Measurements from ENCODE around the gene RPS17.

The RPS17 gene

DNA sequence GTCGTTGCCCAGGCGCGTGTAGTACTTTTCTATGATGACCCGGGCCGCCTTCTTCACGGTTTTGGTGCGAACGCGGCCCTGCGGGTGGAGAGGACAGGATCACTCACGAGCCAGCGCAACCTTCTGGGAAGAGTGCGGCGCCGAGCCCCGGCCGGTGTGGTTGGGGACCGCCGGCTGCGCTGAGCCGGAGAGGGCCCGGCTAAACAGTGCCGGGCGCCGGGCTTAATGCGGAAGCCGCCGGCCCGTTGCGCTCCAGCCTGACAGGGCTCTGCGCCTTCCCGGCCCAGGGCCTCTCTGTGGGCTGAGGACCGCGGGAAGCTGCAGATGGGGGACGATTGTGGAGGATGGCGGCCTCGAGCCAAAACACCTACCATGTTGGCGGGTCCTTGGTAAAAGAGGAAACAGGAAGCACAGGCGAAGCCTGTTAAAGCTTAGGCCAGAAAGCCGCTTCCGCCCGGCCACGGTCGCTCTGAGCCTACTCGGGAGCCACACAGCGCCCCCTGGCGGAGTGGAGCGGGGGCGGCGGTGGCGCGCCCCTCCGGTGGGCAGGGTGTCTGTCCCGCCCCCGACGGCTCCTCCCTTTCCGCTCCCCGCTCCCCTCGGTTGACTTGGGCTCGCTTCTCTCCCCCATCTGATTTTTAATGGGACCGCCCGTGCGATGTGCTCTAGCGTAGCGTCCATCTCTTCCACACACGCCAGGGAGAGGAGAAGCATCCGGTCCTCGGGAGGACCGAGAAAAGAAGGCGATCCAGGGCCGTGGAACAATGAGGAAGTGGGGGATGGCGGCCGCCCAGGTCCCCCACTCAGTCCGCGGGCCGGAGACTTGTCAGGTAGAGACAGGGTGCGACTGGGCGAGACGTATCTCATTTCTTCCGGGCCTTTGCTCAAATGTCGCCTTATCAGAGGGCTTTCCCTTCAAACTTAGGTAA lies at the start of gene RPS17:
RPS17 (minus strand) TSS at position 403 of the 929 bp plus-strand sequence; CDS start at position 374, 29 bp downstream.
- no peak for DNase-seq

- no peak for DNase-seq
These were observed 47.5 kb upstream of the RPS17 start for GRCh38 chr15:82587805-82588204.

DNA sequence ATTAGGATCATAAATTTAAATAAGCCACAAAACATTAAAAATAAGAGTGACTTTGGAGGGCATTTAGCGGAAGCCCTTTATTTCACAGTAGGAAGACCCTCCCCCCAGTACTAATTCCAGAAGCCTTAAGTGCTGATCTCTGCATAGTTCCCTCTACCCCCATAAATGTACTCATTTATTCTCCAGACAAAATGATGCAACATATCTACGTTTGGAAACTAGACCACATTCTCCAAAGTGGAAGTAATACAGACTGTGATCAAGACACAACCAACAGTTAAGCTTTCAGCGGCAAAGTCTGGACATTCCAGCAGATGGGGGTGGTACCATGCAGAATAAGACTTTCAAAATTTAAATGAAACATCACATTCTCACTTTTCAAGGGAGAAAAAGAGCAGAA lies 44.8 kb upstream of the RPS17 start:
- no peak for DNase-seq

GRCh38 chr15:82580713-82581112 lies 40.5 kb upstream of the RPS17 start:
- DNase-seq, result no peak

DNA sequence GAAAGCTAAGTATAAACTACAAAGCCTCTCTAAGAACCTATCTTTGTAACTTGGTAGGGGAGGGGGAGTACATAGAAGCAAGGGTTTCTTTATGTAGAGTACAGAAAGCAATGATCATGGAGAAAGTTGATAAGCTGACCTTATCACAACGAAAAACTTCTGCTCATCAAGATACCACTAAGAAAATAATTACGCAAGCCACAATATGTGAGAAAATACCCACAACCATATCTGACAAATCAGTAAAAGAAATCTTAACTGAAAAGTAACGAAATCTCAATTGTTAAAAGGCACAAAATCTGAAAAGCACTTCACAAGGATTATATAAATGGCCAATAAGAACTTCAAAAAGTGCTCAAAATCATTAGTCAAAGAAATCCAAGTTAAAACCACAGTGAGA lies 35.1 kb upstream of the RPS17 start:
- no peak for DNase-seq

DNA sequence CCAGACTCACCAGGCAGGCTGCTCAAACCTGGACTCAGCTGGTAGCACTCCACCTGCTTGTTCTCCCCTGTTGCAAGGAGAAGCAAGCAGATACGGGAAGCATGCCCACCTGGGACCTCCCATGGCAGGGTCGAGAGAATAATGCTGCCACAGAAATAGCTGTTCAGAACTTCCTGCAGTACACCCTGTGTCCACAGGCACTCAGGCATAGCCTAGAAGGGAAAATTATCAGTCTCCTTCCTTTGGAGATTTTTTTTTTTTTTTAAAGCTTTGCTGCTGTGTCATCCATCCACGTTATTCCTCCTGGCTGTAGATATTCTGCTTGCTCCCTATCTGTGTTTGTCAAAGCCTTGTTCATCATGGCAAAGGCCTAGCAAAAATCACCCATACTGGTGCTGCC lies 32.7 kb upstream of the RPS17 start:
- no peak for DNase-seq

- DNase-seq, result peak; percentile 15
These were observed 32.1 kb upstream of the RPS17 start for GRCh38 chr15:82572311-82572710.

DNA sequence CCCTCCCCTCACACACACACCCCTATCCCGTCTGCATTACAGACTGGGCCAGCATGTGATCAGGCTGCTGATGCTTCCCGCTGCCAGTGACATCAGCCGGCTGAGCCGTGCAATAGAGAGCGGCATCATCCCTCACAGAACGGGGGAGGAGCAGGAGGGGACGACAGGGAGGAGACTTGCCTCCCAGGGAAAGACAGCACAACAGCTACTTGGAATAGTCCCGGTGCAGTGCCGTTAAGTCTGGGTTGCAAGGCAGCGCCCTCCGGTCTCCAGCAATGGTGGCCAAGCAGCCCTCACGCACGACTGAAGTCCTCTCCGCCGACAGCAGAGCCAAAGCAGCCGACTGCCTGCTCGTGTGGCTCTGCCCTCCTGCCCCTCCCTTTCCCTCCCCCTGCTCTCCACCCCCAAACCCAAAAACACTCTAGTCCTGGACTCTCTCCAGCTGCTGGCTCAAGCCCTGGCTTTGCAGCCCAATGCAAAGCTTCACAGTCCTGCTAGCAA lies 31.5 kb upstream of the RPS17 start:
- peak; percentile 45 for DNase-seq

GRCh38 chr15:82570721-82571508 lies 30.7 kb upstream of the RPS17 start:
- no peak for DNase-seq

DNA sequence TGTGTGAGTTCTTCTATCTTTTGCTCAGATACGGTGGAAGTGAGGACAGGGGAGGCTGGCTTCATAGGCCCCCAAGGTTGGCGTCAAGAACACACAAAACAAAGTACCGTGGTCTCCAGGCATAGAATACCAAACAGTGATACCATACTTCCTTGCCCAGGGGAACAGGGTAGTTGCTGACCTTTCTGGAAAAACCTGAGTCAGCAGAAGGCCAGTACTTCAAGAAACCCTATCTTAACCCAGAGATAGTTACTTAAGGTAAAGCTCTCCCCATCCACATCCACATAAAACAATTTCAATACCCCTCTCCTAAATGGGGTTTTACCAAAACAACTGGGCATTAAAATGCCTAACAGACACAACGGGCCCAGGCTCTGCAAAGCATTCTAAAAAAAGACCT lies 29.6 kb upstream of the RPS17 start:
- DNase-seq, result no peak

GRCh38 chr15:82568986-82569385 lies 28.7 kb upstream of the RPS17 start:
- DNase-seq, result no peak

- no peak for DNase-seq
These were observed 27.4 kb upstream of the RPS17 start for GRCh38 chr15:82567661-82568060.

DNA sequence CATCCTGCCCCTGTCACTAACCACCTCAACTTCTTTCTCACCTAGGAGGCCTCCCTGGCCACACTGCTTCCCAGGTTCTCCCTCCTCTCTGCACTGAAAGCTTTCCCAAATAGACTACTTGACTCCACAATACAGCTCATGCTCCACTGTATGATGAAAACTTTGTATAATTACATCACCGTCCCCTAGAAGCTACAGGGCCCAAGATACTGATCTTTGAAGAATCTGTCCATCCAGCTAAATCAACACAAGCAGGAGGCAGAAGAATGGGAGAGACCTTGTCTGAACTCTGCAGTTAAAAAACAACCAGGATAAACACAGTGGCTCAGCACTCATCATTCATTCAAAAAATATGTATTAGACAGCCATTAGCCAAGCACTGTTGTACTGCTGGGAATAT lies 26.4 kb upstream of the RPS17 start:
- no peak for DNase-seq

DNA sequence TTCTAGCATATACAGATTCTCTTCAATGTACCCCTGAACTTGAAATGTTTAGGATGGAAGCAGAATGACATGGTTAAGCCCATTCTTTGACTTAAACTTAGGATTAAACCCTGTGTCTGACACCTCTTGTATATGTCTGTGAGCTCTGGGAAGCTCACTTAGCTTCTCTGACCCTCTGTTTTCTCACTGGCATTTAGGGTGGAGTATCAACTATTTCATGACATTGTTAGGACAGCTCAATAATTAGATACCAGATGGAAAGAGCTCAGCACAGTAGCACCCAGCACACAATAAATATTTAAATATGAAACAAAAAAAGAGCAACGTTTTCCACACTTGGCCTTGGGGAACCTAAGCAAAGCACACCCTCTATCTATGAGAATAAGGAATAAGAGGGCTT lies 18.2 kb upstream of the RPS17 start:
- DNase-seq, result no peak

- no peak for DNase-seq
These were observed 16.2 kb upstream of the RPS17 start for GRCh38 chr15:82556315-82557035.

DNA sequence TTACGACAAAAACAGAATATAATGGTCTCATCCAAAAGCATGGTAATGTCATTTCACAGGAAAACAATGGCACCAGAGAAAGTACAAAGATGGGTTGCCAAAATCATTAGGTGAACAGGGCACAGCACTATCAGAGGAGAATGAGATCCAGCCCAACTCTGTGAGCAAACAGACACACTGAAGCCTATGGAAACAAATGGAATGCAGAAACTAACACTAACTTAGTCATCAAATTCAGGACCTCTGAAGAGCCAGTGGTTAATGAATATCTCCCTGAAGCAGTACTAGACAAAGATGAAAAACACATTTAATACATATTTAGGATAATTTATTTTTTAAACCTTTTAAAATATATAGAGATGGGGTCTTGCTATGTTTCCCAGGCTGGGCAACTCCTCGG lies 14.6 kb upstream of the RPS17 start:
- no peak for DNase-seq

GRCh38 chr15:82554351-82554750 lies 14.1 kb upstream of the RPS17 start:
- DNase-seq, result no peak

GRCh38 chr15:82553846-82554245 lies 13.6 kb upstream of the RPS17 start:
- DNase-seq, result no peak

DNA sequence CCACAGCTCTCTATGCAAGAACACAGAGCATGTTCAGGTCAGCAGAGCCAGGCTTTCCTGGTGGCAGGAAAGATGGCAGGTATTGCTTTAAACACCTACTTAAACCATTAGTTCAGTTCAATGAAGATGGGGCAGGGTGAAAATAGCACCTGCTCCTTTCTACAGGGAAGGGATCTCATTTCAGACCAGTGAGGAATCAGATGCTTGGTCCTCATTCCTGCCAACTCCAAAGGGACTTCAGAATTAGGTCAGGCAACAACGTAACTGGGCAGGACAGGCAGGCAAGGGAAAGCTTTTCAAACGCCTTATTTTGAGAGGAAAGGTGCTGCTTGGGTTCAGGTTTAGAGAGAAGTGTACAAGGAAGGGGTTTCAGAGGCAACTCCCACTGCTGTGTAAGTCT lies 12.6 kb upstream of the RPS17 start:
- no peak for DNase-seq

DNA sequence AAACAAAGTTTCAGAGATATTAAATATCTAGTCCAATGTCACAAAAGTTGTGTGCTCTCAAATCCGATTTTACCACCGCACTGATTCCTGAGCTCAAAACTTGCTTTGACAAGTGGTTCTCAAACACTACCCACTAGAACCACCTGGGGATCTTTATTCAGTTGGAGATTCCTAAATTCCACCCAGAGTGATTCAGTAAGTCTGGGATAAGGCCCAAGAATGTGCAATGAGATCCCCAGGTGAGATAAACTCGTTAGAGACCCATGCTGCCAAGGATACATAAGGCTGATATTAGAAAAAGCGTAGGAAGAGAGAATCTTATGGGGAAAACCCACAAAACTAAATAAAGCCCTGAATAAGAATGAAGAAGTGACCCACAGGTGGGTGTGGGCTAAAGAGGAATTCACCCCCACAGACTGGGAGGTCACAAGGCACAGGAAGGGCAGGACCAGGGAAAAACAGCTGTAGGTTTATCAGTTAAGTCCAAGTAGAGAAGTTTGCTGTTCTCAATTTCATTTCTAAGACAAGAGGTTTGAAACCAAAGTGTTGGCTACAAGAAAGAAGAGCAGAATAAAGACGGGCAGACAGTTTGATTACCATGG lies 11.5 kb upstream of the RPS17 start:
- no peak for DNase-seq

GRCh38 chr15:82549199-82549665 lies 9.0 kb upstream of the RPS17 start:
- no peak for DNase-seq

GRCh38 chr15:82548700-82549099 lies 8.4 kb upstream of the RPS17 start:
- DNase-seq, result no peak

GRCh38 chr15:82545478-82545877 lies 5.2 kb upstream of the RPS17 start:
- no peak for DNase-seq

All from DMS79 treated with DMSO at 0.1 percent for 48 hours (cell line).